Fibroblast of lung (primary cell): Measurements from ENCODE around the gene CACNG7. TPM values are rescaled to one million over a fixed set of nuclear protein-coding genes. Genes with fewer than 3 reads are reported as not detected.
A peak's percentile ranks its signal among the peaks of the same experiment; 100 is the strongest.
"Not testable (repeated sequence)": the region's sequence is repeated elsewhere in the genome, so short reads cannot be mapped to it uniquely, and the experiment has no call there.

Experiments used
- DNase-seq, 2 donors: peaks; one replicate each; pipeline versions ENCODE4 v3.0.0 to v3.0.0-alpha.2; 2010; ENCODE audit warnings: low read depth in 2 of 2
- H2AFZ ChIP-seq: 2 replicates; pipeline ENCODE4 v1.5.1; 2012; ENCODE audit warnings: low read length, control low read depth, inconsistent platforms
- H3K27ac ChIP-seq: 2 replicates; pipeline ENCODE4 v1.5.1; 2011; ENCODE audit warnings: low read length, control low read depth; ENCODE audit not compliant: insufficient read depth
- H3K27me3 ChIP-seq: 2 replicates; pipeline ENCODE4 v1.5.1; 2011; ENCODE audit warnings: mild to moderate bottlenecking, low read length; ENCODE audit not compliant: control insufficient read depth, insufficient read depth
- H3K36me3 ChIP-seq: 2 replicates; pipeline ENCODE4 v1.5.1; 2011; ENCODE audit warnings: low read length; ENCODE audit not compliant: control insufficient read depth, insufficient read depth
- H3K4me1 ChIP-seq: 2 replicates; pipeline ENCODE4 v1.5.1; 2011; ENCODE audit warnings: low read length; ENCODE audit not compliant: control insufficient read depth, insufficient read depth; ENCODE audit errors: extremely low read depth
- H3K4me2 ChIP-seq: 2 replicates; pipeline ENCODE4 v1.5.1; 2011; ENCODE audit warnings: low read length, control low read depth; ENCODE audit not compliant: insufficient read depth; ENCODE audit errors: extremely low read depth
- H3K4me3 ChIP-seq, 4 experiments: fragments of 200-600 bp in 1 of 4; sonication (generic) in 1 of 4; replicated peaks in 1 of 4; 2 replicates each; pipeline ENCODE4 v1.5.1; 2011 to 2016; ENCODE audit warnings: low read length in 4 of 4, low read depth in 3 of 4, mild to moderate bottlenecking in 3 of 4, control low read depth in 2 of 4, inconsistent platforms in 1 of 4, mixed read lengths in 1 of 4; ENCODE audit not compliant: insufficient read depth in 1 of 4; ENCODE audit errors: control extremely low read depth in 1 of 4
- H3K79me2 ChIP-seq: 2 replicates; pipeline ENCODE4 v1.5.1; 2012; ENCODE audit warnings: mild to moderate bottlenecking, low read length, inconsistent platforms; ENCODE audit not compliant: control insufficient read depth, insufficient read depth
- H3K9ac ChIP-seq: 2 replicates; pipeline ENCODE4 v1.5.1; 2011; ENCODE audit warnings: mild to moderate bottlenecking, low read length, control low read depth; ENCODE audit not compliant: insufficient read depth
- H3K9me3 ChIP-seq: 2 replicates; pipeline ENCODE4 v1.5.1; 2012; ENCODE audit warnings: low read depth, low read length; ENCODE audit not compliant: control insufficient read depth, insufficient read depth
- H4K20me1 ChIP-seq: 2 replicates; pipeline ENCODE4 v1.5.1; 2011; ENCODE audit warnings: low read length; ENCODE audit not compliant: control insufficient read depth, insufficient read depth; ENCODE audit errors: extremely low read depth
- EZH2 ChIP-seq: IDR thresholded peaks from 2 replicates; pipeline ENCODE4 v1.5.1; 2012; ENCODE audit warnings: low read length, control low read depth, mild to moderate bottlenecking; ENCODE audit errors: missing control alignments
- polyA plus RNA-seq, 2 donors: library from polyadenylated mRNA; depleted of rRNA in 1 of 2; stranded (reverse) in 1 of 2; unstranded in 1 of 2; fragments of >200 nt; gene quantifications; 2 replicates each; pipeline ENCODE4 v1.2.1, GENCODE V29; 2011 to 2012; ENCODE audit warnings: missing spikeins in 1 of 2
- total RNA-seq: library from RNA; depleted of rRNA; stranded (reverse); fragments of >200 nt; gene quantifications from 2 replicates; pipeline ENCODE4 v1.2.1, GENCODE V29; 2014
- TF ChIP-seq, protein P1 (sequence below), 2 donors: IDR thresholded peaks in 1 of 2; conservative IDR thresholded peaks in 1 of 2; 1 replicate in 1 of 2; 2 replicates in 1 of 2; pipeline ENCODE4 v1.5.1; 2011 to 2012; ENCODE audit warnings: low read length in 2 of 2, control low read depth in 1 of 2, inconsistent platforms in 1 of 2, low read depth in 1 of 2, mild to moderate bottlenecking in 1 of 2

The CACNG7 gene
- total and polyA plus RNA-seq, 2 donors (not counting 1 experiment from before 2014, with no cell fraction given): 0.17 to 0.68 TPM

DNA sequence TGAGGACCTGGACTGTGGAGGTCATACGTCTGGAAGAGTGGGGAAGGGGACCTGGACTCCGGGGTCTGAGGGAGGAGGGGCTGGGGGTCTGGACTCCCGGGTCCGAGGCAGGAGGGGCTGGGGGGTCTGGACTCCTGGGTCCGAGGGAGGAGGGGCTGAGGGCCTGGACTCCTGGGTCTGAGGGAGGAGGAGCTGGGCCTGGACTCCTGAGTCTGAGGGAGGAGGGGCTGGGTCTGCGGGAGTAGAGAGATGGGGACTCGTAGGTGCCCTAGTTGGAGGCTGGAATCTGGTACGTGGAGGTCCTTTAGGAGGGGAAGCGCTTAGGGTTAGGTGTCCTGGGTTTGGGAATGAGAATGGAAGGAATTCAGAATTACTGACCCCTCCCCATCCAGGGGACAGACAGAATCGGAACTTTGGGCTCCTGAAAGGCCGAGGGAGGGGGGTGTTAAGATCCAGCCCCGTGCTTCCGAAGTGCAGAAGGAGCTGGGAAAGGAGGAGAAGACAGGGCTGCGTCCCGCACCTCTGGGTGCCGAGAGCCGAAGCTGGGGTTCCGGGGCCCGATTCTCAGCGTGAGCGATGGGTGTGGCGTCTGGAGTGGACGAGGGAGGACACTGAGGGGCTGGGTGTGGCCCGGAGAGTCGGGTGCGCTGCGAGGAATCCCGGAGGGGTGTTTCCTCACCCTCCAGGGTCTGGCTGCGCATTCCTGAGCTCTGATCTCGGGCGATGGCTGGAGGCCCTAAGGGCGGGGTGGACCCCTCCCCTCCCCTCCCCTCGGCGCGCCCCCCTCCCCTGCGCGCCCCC lies 40.8 kb upstream of the CACNG7 start:
- Histone ChIP-seq H3K27ac (peak overlapping the region; percentile 99), H2AFZ (no peak overlapping the region), H3K4me3 (peak overlapping the region; percentile 93 to 99 (median 96)), H3K36me3 (peaks cover 6% of the 10 kb centered on the region), H3K9me3 (no peaks in the 10 kb centered on the region), H3K79me2 (peaks cover 23% of the 10 kb centered on the region), H3K4me2 (peak overlapping the region; percentile 86), H3K27me3 (no peaks in the 10 kb centered on the region), H3K4me1 (peaks cover 7% of the 10 kb centered on the region), H4K20me1 (no peaks in the 10 kb centered on the region), H3K9ac (peak overlapping the region; percentile 99)
- DNase-seq: peak; percentile 52 to 58
- TF ChIP-seq, protein P1, sequence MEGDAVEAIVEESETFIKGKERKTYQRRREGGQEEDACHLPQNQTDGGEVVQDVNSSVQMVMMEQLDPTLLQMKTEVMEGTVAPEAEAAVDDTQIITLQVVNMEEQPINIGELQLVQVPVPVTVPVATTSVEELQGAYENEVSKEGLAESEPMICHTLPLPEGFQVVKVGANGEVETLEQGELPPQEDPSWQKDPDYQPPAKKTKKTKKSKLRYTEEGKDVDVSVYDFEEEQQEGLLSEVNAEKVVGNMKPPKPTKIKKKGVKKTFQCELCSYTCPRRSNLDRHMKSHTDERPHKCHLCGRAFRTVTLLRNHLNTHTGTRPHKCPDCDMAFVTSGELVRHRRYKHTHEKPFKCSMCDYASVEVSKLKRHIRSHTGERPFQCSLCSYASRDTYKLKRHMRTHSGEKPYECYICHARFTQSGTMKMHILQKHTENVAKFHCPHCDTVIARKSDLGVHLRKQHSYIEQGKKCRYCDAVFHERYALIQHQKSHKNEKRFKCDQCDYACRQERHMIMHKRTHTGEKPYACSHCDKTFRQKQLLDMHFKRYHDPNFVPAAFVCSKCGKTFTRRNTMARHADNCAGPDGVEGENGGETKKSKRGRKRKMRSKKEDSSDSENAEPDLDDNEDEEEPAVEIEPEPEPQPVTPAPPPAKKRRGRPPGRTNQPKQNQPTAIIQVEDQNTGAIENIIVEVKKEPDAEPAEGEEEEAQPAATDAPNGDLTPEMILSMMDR (conservative IDR thresholded peaks at IDR 0.05 in 1 of 2, IDR thresholded peaks at IDR 0.05 in 1 of 2; ENCODE audit: low read depth in 1 of 2, low read length in 2 of 2): no peak
- no peak for TF ChIP-seq EZH2

GRCh38 chr19:53868892-53869804 lies 39.9 kb upstream of the CACNG7 start:
- Histone ChIP-seq H3K27me3 (no peaks in the 10 kb centered on the region), H2AFZ (no peak overlapping the region), H3K9me3 (no peaks in the 10 kb centered on the region), H3K4me3 (peak overlapping the region; percentile 93 to 99 (median 96)), H3K4me2 (peak overlapping the region; percentile 72), H3K4me1 (peaks cover 7% of the 10 kb centered on the region), H3K36me3 (peaks cover 15% of the 10 kb centered on the region), H4K20me1 (no peaks in the 10 kb centered on the region), H3K27ac (peak overlapping the region; percentile 99), H3K9ac (peak overlapping the region; percentile 99), H3K79me2 (peaks cover 30% of the 10 kb centered on the region)
- TF ChIP-seq EZH2: no peak
- TF ChIP-seq, protein P1 (conservative IDR thresholded peaks at IDR 0.05 in 1 of 2, IDR thresholded peaks at IDR 0.05 in 1 of 2; ENCODE audit: low read depth in 1 of 2, low read length in 2 of 2): peak in 1 of 2 donors; percentile 24
- DNase-seq: peak; percentile 88

DNA sequence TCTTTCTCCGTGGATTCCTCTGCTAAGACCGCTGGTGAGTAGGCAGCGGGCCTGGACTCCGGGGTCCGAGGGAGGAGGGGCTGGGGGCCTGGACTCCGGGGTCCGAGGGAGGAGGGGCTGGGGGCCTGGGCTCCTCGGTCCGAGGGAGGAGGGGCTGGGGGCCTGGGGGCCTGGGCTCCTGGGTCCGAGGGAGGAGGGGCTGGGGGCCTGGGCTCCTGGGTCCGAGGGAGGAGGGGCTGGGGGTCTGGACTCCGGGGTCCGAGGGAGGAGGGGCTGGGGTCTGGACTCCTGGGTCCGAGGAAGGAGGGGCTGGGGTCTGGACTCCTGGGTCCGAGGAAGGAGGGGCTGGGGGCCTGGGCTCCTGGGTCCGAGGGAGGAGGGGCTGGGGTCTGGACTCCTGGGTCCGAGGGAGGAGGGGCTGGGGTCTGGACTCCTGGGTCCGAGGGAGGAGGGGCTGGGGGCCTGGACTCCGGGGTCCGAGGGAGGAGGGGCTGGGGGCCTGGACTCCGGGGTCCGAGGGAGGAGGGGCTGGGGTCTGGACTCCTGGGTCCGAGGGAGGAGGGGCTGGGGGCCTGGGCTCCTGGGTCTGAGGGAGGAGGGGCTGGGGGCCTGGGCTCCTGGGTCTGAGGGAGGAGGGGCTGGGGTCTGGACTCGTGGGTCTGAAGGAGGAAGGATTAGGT lies 39.1 kb upstream of the CACNG7 start:
- not testable (repeated sequence) for H2AFZ ChIP-seq, H3K9me3 ChIP-seq, DNase-seq, H4K20me1 ChIP-seq, H3K4me1 ChIP-seq, H3K27me3 ChIP-seq
- Histone ChIP-seq H3K4me2 (peak overlapping the region; percentile 7), H3K36me3 (peaks cover 17% of the 10 kb centered on the region), H3K9ac (peak overlapping the region; percentile 99), H3K27ac (peak overlapping the region; percentile 99), H3K4me3 (peak overlapping the region; percentile 66 to 99 (median 96)), H3K79me2 (peaks cover 30% of the 10 kb centered on the region)
